ENCODE measurements around the gene RIPK1.
"Not testable (repeated sequence)": the region's sequence is repeated elsewhere in the genome, so short reads cannot be mapped to it uniquely, and the experiment has no call there.

The RIPK1 gene

DNA sequence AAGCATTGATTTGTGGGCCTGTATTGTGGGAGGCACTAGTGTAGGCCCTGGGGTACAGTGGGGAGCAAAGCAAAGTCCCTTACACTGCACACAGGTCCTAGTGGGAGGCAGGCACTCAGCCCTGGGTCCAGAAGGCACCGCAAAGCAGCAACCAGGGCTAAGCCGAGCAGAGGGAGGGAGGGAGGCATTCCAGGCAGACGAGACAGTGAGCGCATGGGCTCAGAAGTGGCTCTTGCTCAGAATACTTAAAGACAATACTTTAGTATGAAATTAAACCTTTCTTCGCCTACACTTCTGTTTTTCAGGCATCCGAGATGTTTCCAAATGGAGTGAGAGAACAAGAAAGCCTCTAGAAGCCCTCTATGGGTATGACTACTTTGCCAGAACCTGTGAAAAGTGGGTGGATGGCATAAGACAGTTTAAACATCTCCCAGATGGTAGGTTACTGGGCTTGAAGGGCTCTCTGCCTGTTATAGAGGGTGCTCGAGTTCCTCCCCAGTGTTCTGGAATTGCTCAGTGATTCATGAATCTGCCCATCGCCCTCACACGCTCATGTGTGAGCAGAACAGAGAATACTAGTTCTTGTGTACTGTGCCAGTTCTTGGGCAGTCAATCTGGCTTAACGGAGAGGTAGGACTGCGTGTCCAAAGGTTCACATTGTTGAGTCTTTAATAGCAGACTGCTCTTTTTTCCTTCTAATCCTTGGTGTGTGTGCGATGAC, 68.9 kb downstream of the RIPK1 start:
- DNase-seq: no peak

DNA sequence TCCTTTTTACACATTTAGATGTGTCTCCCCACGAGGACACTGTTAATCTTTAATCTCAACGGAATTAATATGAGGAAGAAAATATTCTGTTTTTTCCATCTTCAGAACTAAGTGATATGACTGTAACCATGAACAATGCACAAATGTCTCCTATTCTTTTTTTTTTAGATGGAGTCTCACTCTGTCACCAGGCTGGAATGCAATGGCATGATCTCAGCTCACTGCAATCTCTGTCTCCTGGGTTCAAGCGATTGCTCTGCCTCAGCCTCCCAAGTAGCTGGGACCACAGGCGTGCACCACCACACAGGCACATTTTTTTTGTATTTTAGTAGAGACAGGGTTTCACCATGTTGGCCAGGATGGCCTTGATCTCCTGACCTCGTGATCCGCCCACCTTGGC, 69.6 kb downstream of the RIPK1 start:
- not testable (repeated sequence) for DNase-seq

DNA sequence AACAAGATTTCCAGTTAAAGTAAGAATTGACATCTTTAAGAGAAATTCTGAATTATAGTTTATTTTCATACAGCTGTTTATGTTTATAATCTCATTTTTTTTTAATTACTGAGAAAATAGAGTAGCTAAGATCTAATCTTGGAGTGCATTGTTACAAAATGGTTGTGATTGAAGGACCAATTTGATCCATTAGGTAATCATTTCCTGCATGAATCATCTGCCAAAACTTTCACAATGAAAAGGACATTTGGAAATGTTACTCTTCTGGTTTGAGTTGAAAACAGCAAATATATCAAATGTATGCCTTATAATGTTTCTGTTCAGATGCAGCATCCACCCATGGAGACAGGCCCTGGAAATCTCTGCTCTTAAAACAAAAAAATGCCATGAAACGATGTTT, 70.0 kb downstream of the RIPK1 start:
- no peak for DNase-seq

DNA sequence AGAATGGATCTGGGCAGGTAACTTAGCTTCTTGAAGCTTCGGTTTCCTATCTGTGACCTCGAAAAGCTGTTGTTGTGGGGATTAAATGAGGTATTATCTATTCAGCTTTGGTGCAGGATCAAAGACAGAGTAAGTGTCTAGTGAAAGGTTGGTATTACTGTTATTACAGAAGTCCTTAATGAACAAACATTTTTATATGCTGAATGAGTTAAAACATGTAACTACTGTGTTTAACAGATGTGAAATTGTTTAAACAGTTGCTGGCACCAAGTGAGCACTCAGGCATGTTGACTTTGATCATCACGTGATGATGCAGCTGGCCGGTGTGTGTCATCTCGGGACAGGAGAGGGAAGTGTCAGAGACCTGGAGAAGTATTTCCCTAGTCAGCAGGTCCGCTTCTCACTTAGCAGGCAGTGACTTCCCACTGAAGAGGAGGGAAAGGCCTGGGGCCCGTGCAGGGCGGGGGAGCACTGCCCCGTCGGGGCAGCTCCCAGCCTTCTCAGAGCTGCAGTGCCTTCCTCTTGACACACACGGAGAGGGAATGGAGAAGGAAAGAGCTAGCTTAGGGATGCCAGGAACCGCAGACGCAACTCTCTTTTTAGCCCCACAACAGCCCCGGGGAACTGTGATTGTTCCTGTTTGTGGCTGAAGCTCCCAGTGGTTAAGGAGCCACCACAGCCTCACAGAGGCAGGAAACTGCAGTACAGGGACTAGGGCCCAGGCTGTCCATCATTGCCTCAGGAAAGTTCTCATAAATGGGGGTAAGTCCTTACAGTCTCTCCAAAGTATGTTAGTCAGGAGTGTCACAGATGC, 71.0 kb downstream of the RIPK1 start:
- no peak for DNase-seq

DNA sequence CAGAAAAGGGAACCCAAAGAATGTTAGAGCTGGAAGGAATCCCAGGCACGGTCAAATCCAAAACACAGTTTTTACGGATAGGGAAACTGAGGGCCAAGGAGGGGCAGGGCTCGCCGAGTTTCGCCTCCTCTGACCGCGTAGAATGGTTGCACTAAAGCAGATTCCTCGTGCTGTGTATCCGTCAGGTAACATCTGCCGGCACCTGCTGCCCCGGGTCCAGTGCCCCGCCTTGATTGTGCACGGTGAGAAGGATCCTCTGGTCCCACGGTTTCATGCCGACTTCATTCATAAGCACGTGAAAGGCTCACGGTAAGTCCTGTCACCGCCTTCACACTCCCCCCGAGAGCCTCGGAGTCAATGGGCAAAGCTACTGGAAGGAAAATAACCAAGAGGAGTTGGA, 71.9 kb downstream of the RIPK1 start:
- no peak for DNase-seq

DNA sequence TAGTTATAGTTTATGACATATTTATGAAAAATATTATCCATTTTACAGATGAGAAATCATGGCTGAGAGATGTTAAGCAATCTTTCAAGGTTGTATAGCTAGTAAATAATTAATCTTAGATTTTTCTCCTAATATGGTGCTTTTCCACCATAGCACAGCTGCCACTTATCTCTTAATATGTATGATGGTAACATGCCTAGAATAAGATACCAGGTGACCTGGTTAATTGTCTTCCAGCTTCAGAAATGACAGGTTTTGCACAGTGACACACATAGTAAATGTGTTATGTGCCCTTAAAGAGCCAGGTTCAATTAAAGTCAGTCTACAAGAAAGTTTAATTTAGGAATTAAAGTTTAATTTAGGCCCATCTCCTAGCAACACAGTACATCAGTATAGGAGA, 74.2 kb downstream of the RIPK1 start:
- DNase-seq: no peak

DNA sequence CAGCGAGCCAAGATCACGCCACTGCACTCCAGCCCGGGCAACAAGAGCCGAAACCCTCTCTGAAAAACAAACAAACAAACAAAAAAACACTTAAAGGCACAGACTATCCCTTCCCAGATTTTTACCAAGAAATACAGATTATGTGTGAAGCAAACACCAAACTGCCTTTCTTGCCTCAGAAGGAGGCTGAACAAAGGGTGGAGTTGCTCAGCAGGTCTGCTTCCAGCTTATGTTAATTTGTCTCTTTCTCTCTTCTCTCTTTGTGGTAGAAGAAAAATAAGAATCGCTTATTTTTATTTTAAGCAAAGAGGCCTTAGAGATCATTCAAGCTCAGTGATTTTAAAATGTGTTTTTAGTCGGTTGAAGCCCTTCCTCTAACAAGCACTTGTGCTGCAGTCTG, 74.9 kb downstream of the RIPK1 start:
- DNase-seq: no peak

DNA sequence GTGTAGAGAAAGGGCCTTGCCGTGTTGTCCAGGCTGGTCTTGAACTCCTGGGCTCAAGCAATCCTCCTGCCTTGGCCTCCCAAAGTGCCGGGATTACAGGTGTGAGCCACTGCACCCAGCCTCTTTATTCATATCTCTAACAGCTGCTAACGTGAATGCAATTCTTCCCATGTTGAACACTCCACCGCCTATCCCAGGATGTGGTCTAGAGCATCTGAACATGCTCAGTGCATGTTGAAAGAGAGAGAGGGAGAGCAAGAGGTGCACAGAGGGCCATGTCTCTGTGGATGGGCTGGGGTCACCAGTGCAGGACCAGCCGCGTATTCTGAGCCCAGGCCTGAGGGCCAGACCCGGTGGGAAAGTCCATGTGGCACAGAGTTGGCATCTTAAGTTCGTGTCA, 76.3 kb downstream of the RIPK1 start:
- no peak for DNase-seq

DNA sequence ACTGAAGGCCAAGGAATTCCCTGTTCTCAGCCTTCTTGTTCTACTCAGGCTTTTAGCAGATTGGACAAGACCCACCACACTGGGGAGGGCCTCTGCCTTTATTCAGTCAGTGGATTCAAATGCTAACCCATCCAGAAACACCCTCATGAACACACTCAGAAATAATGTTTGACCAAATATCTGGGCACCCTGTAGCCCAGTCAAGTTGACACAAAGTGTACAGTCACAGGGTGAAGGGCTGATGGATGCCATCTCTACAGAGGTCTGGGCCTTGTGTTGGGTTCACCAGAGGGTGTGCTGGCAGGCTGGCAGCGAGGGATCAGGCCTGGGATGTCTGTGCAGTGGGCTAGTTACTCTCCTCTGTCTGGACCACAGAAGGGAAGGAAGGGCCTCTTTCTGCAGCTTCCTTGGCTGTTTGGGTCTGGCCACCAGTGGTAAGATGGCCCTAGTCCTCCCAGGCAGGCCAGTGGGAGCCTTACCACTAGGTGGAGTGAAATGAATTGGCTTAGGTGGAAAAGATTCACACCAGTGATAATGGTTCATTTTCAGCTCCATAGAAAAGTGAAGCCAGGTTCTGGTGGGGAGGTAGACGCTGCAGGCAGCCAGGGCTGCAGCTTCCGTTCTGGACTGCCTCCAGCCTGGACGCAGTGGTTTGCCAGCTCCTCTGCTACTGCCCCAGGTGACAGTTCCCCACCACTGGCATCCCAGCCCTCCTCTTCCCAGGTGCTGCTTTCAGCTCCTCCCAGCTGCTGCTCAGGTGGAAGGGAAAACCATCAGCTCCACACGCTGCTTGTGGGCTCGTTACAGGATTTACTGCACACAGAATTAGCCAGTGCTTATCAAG, 79.8 kb downstream of the RIPK1 start:
- no peak for DNase-seq

DNA sequence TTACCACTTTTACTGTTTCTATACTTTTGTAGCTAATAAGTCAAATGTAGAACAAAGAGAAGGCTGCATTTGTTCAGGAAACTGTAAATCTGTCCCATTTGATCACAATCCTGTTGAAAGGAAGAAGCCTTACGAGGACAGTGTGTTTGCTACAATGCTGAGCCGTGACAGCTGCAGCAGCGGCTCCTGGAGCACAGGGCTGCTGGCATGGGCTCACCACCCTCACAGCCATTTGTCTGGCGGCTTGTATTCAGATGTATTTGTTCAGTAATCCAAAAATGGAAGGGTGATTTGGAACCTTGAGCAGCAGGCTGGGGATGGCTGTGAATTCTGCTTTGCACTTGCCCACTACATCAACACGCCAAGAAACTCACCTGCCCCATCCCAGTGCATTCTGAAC, 83.4 kb downstream of the RIPK1 start:
- DNase-seq: no peak

DNA sequence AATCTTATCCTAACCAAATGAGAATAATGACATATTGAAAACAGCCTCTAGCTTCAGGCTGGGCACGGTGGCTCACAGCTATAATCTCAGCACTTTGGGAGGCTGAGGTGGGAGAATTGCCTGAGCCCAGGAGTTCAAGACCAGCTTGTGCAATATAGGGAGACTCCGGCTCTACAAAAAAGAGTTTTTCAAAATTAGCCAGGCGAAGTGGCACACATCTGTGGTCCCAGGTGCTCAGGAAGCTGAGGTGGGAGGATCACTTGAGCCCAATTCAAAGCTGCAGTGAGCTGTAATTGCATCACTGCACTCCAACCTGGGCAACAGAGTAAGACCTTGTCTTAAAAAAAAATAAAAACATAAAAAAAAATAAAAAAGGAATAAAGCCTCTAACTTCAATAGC, 84.4 kb downstream of the RIPK1 start:
- no peak for DNase-seq

DNA sequence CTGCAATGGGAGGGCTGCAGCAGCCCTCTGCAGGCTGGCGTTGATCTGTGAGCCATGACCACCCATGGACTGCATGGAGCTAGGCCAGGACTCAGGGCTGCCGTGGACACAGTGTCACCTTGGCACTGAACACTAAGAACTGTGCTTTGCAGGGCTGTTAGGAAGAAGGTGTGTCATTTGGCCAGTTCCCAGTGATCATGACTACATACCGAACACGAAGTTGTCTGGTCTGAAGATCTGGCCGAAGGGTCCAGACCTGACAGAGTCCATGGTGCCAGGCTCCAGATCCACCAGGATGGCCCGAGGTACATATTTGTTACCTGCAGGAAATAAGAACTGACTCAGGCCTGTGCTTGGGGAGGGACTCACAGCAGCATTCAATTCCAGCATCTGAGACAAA, 87.1 kb downstream of the RIPK1 start:
- DNase-seq: not testable (repeated sequence)

DNA sequence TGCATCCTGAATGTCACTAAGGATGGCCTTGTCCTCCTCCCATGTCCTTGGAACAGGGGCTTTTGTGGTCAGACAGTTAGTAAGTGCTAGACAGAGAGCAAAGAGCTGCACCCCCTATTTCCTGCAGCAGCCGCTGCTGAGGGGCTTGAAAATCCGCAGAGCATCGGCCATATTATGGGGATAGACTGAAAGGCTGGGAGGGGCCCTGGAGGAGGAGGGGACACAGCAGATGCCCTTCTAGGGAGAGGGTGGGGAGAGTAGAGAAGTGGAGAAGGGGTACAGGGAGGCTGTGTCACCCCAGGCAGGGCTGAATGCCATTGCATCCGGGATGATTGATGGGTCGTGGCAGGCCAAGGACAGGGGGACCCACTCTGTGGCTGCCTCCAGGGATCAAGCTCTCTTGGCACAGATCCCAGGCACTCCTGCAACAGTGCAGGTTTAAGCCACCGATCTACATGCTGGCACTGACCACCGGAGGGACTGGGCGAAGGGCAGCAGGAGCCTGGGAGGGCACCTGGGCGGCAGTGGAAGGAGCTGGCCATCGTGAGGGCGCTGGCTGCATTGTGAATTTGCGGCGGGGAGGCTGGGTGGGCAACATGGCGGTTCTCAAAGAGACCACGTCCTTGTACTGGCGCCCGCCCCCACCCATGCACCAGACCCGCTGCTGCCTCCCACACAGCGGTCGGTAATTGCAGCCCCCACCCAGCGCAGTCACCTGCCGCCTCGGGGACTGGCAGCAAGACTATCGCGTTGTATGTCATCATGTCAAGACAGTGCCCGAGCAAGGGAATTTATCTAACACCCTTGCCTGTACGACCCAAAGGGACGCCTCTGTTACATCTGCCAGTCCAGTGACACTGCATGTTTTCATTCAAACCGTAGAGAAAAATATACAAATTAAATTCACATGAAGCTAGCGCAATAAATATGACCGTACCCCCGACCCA, 88.2 kb downstream of the RIPK1 start:
- DNase-seq: peak; percentile 37

DNA sequence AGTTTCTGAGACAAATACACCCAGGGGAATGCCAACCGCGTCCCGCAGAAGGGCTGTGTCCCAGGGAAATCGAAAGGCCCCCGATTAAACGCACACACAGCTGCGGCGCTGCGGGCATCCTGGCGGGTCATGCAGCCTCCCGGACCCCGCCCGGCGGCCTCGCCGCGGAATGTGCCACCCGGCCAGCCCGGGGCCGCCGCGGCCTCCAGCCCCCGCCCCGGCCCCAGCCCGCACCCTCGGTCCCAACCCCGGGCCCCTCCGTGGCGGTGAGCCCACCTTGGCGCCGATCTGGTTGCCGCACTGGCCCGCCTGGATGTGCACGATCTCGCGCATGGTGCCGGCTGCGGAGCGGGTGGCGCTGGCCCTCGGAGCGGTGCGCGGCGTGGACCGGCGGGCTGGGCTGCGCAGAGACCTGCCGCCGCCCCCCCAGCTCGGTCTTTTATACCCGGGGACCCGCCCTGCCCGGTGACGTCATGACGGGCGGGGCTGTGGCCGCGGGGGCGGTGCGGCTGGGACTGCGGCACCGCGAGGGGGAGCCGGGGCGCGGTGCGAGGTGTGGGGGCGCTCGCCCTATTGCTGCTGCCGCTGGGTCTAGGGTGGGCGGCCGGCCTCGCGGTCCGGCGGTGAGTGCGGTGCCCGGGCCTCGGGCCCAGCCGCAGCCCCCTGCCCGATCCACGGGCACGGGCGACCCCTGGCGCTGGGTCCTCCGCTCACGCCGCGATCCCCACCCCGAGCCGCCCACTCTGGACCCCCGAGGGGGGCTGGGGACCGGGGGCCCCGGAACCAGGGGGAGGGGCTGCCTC, 89.0 kb downstream of the RIPK1 start, which contains the start of gene TUBB2A:
TSS of gene TUBB2A (minus strand) at position 414 of the 803 bp plus-strand sequence. CDS start at position 333, 81 bp downstream.
- DNase-seq: peak; percentile 89

DNA sequence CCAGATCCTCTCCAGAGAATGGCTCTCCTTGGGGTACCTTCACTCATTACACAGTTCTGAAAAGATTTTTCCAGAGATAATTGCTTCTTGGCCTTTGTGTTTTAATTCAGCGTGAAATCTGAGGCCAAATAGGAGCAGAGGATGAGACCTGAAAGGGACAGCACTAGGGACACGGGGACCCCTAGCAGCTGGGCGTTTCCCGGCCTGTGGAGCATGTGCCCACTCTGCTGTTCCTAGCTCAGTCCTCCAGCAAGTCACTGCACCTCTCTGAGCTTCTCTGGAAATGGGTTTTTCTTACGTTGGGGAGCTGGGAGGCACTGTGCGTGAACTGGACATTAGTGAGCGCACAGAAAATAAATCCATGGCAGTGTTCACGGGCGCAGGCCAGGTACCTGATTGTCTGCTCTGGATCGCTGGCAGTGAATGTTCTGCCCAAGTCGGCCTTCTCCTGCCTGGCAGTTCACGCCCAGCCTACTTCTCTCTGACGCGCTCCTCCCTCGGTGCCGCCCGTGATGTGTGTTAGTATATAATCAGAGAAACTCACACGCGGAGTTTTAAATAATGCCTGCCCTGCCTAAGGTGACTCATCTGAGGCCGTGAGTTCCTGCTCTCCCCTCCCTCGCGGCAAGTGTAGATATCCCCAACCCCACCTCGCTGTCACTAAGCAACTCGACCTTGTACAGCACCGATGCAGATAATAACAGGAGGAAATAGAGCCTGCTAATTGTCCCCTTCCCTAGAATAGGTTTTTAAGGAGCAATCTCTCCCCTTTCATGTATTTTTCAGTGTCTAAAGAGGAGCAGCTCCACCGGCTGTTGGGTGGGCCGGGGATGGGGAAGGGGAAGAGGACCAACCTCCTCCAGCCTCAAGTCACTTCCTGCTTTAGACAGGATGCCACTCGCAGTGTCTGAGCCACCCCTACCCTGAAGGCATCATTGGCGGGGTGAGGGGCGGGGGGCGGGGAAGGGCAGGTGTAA, 91.8 kb downstream of the RIPK1 start:
- peak; percentile 80 for DNase-seq

DNA sequence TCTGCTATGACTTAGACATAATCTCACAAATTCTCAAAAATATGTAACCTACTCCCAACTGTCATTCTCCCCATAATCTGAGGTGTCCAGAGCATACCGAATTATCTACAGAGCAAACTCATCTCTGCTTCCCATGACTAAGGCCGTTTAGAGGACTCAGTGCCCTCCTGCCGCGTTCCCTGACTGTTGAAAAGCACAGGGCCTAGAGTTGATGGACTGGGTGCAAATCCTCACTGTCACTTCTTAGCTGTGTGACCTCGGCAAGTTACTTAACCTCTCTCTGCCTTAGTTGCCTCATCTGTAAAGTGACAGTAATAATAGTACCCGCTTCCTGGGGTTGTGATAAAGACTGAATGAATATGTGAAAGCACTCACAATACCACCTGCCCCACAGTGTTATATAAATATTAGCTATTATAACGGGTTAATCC, 93.8 kb downstream of the RIPK1 start:
- no peak for DNase-seq

DNA sequence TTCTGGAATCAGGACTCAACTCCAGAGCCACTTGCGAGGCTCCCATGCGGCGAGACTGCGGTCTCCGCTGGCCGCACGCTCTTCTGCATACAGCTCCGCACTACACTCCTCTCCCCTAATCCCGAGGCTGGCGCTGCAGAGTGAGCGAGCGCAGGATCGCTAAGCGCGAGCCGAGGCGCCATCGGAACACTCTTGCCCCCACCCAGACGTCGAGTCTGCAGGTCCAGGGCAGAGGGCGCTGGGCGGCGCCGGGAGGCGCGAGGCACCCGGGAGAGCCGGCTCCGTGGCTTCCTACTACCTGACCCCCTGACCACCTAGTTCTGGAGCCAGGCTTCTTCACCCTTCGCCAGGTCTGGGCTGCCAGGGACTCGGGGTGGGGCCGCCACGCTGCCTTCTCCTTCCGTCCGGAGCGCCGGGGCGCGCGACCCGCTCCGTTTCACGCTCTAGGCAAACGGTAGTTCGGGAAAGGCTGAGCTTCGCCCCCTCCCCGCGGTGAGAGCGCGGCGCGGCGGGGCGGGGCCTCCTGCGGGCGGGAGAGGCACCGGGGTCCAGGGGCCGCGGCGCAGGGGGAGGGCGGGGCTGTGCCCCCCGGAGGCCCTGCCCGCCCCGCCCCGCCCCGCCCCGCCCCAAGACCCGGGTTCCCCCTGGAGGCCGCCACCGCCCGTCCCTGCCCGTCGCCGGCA, 94.4 kb downstream of the RIPK1 start:
- peak; percentile 71 for DNase-seq

DNA sequence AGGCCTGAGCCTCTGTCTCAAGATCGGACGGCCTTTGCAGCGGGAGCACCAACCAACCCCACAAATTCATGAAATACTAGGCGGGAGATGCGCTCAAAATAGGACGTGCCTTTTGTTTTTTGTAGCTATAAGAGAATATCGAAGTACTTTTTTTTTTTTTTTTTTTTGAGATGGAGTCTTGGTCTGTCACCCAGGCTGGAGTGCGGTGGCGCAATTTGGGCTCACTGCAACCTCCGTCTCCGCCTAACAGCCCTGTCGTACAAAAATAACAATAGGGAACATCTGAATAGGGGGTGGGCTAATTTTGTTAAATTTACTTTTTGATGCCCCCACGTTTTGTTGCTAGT, 94.9 kb downstream of the RIPK1 start:
- no peak for DNase-seq

DNA sequence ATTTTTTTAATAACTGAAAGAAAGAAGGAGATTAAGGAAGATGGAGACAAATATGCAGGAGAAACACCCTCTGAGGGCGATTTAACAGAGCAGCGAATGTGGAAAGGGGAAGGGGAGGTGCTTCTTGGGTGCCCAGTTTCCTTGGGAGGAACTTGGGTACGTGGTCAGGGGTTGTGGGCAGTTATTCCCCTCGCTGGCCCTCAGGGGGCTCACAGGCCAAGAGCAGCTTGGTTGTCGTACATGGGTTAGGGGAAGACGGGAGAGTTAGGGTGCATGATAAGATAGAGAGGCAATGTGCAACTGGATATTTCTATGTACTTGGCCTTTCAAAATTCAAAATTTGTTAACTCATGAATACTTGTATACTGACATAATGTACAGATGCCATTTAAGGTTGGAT, 96.1 kb downstream of the RIPK1 start:
- DNase-seq: no peak

Data from CD4-positive, alpha-beta T cell treated with Interleukin-12 subunit alpha and Interleukin-12 subunit beta, for 1 hour (primary cell).